SK-N-MC (cell line): ENCODE data around the gene ZNF664.

ENCODE experiments used
- EZH2 ChIP-seq: fragments of 200-600 bp; sonication (generic); IDR thresholded peaks from one replicate; pipeline ENCODE4 v1.6.1; 2017; ENCODE audit warnings: antibody characterized with exemption
- FOXP2 ChIP-seq: optimal IDR thresholded peaks from 2 replicates; pipeline ENCODE3; 2011; ENCODE audit warnings: mild to moderate bottlenecking, moderate library complexity; ENCODE audit not compliant: insufficient read depth; ENCODE audit errors: extremely low read length, control extremely low read depth
- POLR2AphosphoS5 ChIP-seq: IDR thresholded peaks from 2 replicates; pipeline ENCODE4 v1.6.1; 2012; ENCODE audit warnings: mild to moderate bottlenecking, low read depth, low read length, borderline replicate concordance

- TF ChIP-seq EZH2, result no peak
- TF ChIP-seq POLR2AphosphoS5, result no peak
- no peak for TF ChIP-seq FOXP2
Measured at GRCh38 chr12:123935956-123936355, 37.1 kb upstream of the ZNF664 start.
